Gastrocnemius medialis (tissue), 4 donors: ENCODE results near the gene OST4. TPM values are rescaled to one million over a fixed set of nuclear protein-coding genes. Genes with fewer than 3 reads are reported as not detected.

Source experiments
- ATAC-seq, 2 donors: fragments of 150-250 bp; one replicate each; pipeline ENCODE4 v1.9.1; 2016
- DNase-seq, 2 donors: peaks; one replicate each; pipeline ENCODE4 v3.0.0-alpha.2; 2019
- H3K27ac ChIP-seq, 4 donors: fragments of 200-600 bp; sonication (generic); 1 replicate in 1 of 4; 2 replicates in 3 of 4; pipeline ENCODE4 v1.5.1; 2016 to 2018; ENCODE audit warnings: mild to moderate bottlenecking in 2 of 4, moderate library complexity in 1 of 4
- H3K27me3 ChIP-seq, 3 donors: fragments of 200-600 bp; sonication (generic) in 2 of 3; 1 replicate in 1 of 3; 2 replicates in 2 of 3; pipeline versions ENCODE4 v1.5.1 to v1.6.0; 2016 to 2019; ENCODE audit warnings: mild to moderate bottlenecking in 1 of 3, moderate library complexity in 1 of 3
- H3K36me3 ChIP-seq, 2 donors: fragments of 200-600 bp; sonication (generic) in 1 of 2; one replicate each; pipeline ENCODE4 v1.5.1; 2017 to 2018
- H3K4me1 ChIP-seq, 2 donors: fragments of 200-600 bp; sonication (generic) in 1 of 2; one replicate each; pipeline ENCODE4 v1.5.1; 2016 to 2017; ENCODE audit warnings: mild to moderate bottlenecking in 2 of 2
- H3K4me3 ChIP-seq, 4 donors: fragments of 200-600 bp; sonication (generic) in 3 of 4; 1 replicate in 1 of 4; 2 replicates in 3 of 4; pipeline ENCODE4 v1.5.1; 2016 to 2019; ENCODE audit warnings: mild to moderate bottlenecking in 2 of 4
- H3K9me3 ChIP-seq, 3 donors: fragments of 200-600 bp; sonication (generic) in 2 of 3; 1 replicate in 1 of 3; 2 replicates in 2 of 3; pipeline ENCODE4 v1.5.1; 2016 to 2019
- CTCF ChIP-seq, 5 experiments: fragments of 450-650 bp in 3 of 5; fragments of 200-600 bp in 2 of 5; sonication (generic) in 2 of 5; IDR thresholded peaks in 4 of 5; conservative IDR thresholded peaks in 1 of 5; 1 replicate in 4 of 5; 2 replicates in 1 of 5; pipeline ENCODE4 v1.5.1; 2016 to 2019; ENCODE audit warnings: antibody characterized with exemption in 5 of 5, mild to moderate bottlenecking in 3 of 5, moderate library complexity in 3 of 5
- POLR2A ChIP-seq, 2 donors: fragments of 450-650 bp; IDR thresholded peaks; one replicate each; pipeline ENCODE4 v1.6.1; 2017; ENCODE audit warnings: antibody characterized with exemption in 2 of 2, mild to moderate bottlenecking in 2 of 2, moderate library complexity in 2 of 2
- in situ Hi-C, 4 donors: fragments of 200-750 bp; cut with MboI; loops; one replicate each; pipeline versions ENCODE4 v1.15.0 to v1.8.0; 2017; ENCODE audit warnings: low sequenced_read_pairs in 4 of 4
- intact Hi-C: fragments of 100-400 bp; cut with DNase I; formaldehyde crosslinking; loops from one replicate; pipeline ENCODE4 v1.15.1; 2023; ENCODE audit warnings: low total_unique reads
- total RNA-seq, 4 donors: library from RNA; depleted of rRNA; stranded (reverse); fragments of >200 nt; gene quantifications; one replicate each; pipeline versions ENCODE4 v1.1.0 to v1.2.3, GENCODE V29; 2016

OST4 gene
- total RNA-seq, 4 donors from 2014 or later = 191 to 283 (median 251) TPM

DNA sequence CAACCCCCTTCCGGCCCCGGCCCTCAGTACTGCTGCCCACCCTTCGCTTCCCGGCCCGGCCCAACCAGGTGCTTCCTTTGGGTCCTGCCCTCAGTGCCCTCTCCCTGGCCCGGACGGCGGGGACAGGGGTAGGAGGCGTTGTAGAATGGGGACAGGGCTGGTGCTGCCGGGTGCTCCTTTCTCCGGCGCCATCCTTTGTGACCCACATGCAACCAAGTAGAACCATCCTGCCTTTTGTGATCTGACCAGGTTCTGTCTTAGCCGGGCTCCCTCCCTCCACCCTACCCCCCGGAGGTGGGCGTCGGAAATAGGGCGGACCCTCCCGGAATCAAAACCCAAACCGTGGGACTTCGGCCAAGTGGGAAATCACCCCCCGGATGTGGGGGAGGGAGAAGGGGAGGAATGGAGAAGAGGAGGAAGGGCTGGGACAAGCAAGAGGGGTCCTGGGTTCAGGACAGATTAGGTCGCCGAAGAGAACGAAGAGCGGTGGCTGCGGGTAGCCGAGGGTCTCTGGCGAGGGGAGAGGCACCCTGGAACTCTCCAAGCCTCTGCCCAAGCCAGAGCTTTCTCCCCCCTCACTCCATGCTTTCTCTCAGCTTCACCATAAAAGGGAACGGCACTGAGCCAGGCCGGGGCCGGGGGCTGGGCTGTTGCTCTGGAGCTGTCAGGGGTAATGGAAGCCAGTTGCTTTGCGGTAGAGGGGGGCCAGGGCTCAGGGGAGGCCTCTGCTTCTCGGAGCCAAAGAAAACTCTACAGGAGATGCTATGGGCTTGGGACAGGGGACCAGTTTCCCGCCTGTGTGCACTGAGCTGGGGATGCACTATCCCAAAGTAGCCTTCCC, 756 bp upstream of the OST4 start:
- no peak for ATAC-seq
- H3K4me1 ChIP-seq = peaks cover 29 to 31% of the 10 kb centered on the region in 2 donors
- intact Hi-C loops = loop anchor here (1.0 to 5.0 kb wide), 3 partner anchors 14 to 285 kb away; partner anchors contain the start of genes CENPA and KHK
- H3K27ac ChIP-seq = peak overlapping the region; percentile 91 to 97 (median 92)
- in situ Hi-C loops = no loop called here
- peak in 1 of 2 donors; percentile 33 for DNase-seq
- peaks cover 0 to 26% of the 10 kb centered on the region in 2 donors for H3K36me3 ChIP-seq
- peak overlapping the region; percentile 83 to 98 (median 89) for H3K4me3 ChIP-seq
- no peaks in the 10 kb centered on the region for H3K9me3 ChIP-seq
- TF ChIP-seq POLR2A (IDR thresholded peaks at IDR 0.05) = no peak
- no peak for TF ChIP-seq CTCF (IDR thresholded peaks at IDR 0.05 in 4 of 5, conservative IDR thresholded peaks at IDR 0.05 in 1 of 5)
- H3K27me3 ChIP-seq = no peaks in the 10 kb centered on the region

DNA sequence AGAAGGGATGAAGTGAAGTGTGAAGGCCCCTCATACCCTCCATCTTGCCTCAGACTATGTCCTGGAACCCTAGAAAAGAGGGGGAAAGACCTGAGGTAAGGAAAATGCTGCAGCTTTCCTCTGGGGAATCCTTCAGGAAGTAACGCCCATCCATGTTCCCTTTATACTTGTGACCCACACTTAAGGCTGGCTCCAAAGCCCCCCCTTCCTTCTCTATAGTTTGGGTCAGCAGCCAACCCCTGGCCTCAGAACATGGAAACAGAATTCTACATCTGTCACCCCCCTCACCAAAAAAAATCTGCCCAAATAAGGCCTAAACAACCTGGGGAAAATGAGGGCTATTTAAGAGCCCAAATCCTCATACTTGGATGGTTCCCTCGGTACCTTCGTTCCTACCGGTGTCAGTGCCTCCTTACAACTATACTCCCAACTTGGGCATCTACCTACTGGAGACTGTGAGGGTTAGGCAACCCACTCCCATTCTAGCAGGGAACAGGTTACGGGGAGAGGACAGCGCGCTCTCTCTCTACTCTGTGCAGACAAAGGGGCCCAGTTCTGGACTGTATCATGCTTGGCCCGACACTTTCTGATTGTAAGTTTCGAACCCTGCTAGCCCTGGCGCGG, 689 bp downstream of the OST4 start:
- intact Hi-C loops = loop anchor here (1.0 to 5.0 kb wide), 3 partner anchors 16 to 283 kb away; partner anchors contain the start of genes CENPA and KHK
- Histone ChIP-seq H3K27ac (peak overlapping the region; percentile 91 to 97 (median 92)), H3K4me3 (peak overlapping the region; percentile 83 to 98 (median 89)), H3K36me3 (peaks cover 0 to 28% of the 10 kb centered on the region in 2 donors), H3K9me3 (no peaks in the 10 kb centered on the region), H3K27me3 (no peaks in the 10 kb centered on the region), H3K4me1 (peaks cover 29 to 31% of the 10 kb centered on the region in 2 donors)
- no peak for DNase-seq
- in situ Hi-C loops = no loop called here
- ATAC-seq = peak in 1 of 2 donors; percentile 8
- TF ChIP-seq CTCF (IDR thresholded peaks at IDR 0.05 in 4 of 5, conservative IDR thresholded peaks at IDR 0.05 in 1 of 5) (no peak), POLR2A (IDR thresholded peaks at IDR 0.05) (no peak)

DNA sequence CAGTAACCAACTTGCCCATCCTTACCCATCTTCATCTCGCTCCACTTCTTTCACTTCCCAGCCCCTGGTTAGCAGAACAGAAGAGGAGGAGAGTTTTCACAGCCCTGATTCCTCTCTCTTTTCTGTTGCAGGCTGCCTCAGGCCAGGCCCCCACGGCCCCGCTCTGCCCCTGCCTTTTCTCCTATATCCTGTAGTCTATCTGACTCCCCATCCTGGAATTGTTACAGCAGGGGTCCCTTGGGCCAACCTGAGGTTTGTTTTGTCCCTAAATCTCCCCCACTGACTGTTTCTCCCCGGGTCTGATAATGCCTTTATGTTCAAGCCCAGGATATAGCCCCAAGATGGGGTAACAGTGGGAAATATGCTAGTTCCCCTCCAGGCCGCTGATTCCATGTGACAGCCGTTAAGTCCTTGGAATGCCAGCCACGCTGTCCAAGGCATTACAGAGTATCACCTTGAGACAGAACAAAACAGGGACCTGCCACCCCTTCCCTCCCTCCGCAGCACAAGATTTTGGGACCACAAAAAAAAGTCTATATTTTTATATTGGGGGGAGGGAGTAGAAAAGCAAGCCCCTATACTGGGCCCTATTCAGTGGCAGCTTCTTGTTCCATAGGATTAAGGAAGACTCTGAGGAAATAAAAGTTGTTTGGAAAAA, 1.4 kb downstream of the OST4 start:
- peak overlapping the region; percentile 91 to 97 (median 92) for H3K27ac ChIP-seq
- no peaks in the 10 kb centered on the region for H3K9me3 ChIP-seq
- H3K27me3 ChIP-seq = no peaks in the 10 kb centered on the region
- DNase-seq (no peak), ATAC-seq (no peak)
- in situ Hi-C loops = no loop called here
- H3K4me1 ChIP-seq = peaks cover 29 to 31% of the 10 kb centered on the region in 2 donors
- TF ChIP-seq POLR2A (IDR thresholded peaks at IDR 0.05) = no peak
- no peak for TF ChIP-seq CTCF (IDR thresholded peaks at IDR 0.05 in 4 of 5, conservative IDR thresholded peaks at IDR 0.05 in 1 of 5)
- peak overlapping the region; percentile 83 to 98 (median 89) for H3K4me3 ChIP-seq
- peaks cover 0 to 28% of the 10 kb centered on the region in 2 donors for H3K36me3 ChIP-seq
- intact Hi-C loops = loop anchor here (2.0 to 5.0 kb wide), 2 partner anchors 17 to 283 kb away; partner anchors contain the start of gene CENPA

- no peak for ATAC-seq
- Histone ChIP-seq H3K27ac (no peak overlapping the region), H3K9me3 (no peaks in the 10 kb centered on the region), H3K4me1 (peaks cover 28% of the 10 kb centered on the region in 2 donors), H3K36me3 (peaks cover 0 to 28% of the 10 kb centered on the region in 2 donors), H3K27me3 (no peaks in the 10 kb centered on the region), H3K4me3 (no peak overlapping the region)
- DNase-seq = no peak
- no peak for TF ChIP-seq POLR2A (IDR thresholded peaks at IDR 0.05)
- no peak for TF ChIP-seq CTCF (IDR thresholded peaks at IDR 0.05 in 4 of 5, conservative IDR thresholded peaks at IDR 0.05 in 1 of 5)
- intact Hi-C loops = no loop called here
- in situ Hi-C loops = no loop called here
Observed at GRCh38 chr2:27069436-27069835, 2.0 kb downstream of the OST4 start.
